Astrocyte of the cerebellum (primary cell): ENCODE results near the gene SUSD6.
"Not testable (repeated sequence)": the region's sequence is repeated elsewhere in the genome, so short reads cannot be mapped to it uniquely, and the experiment has no call there.

Experiments used
- DNase-seq: peaks from one replicate; pipeline ENCODE4 v3.0.0-alpha.2; 2011; ENCODE audit warnings: low read depth
- H3K4me3 ChIP-seq: 2 replicates; pipeline ENCODE4 v1.5.1; 2011; ENCODE audit warnings: mild to moderate bottlenecking, low read depth, low read length, moderate library complexity
- CTCF ChIP-seq: IDR thresholded peaks from 2 replicates; pipeline ENCODE4 v1.5.1; 2012; ENCODE audit warnings: low read length, low read depth, moderate library complexity, mild to moderate bottlenecking; ENCODE audit errors: missing control alignments
- in situ Hi-C: cut with HindIII; loops from 2 replicates; pipeline ENCODE4 v1.10.0; 2017; ENCODE audit warnings: low sequenced_read_pairs

Gene SUSD6

GRCh38 chr14:69698572-69698971 is 87.2 kb downstream of the SUSD6 start:
- DNase-seq, result no peak
- in situ Hi-C loops, result no loop called here
- no peak overlapping the region for H3K4me3 ChIP-seq
- TF ChIP-seq CTCF, result no peak

- DNase-seq, in situ Hi-C loops, H3K4me3 ChIP-seq: not testable (repeated sequence)
Observed at GRCh38 chr14:69699243-69699642, 87.8 kb downstream of the SUSD6 start.

GRCh38 chr14:69699748-69700303 is 88.4 kb downstream of the SUSD6 start:
- no peak for TF ChIP-seq CTCF
- DNase-seq, result no peak
- H3K4me3 ChIP-seq, result no peak overlapping the region
- in situ Hi-C loops, result loop anchor here (5.0 kb wide), 1 partner anchor 68 kb away; no protein-coding TSS in a partner anchor

DNA sequence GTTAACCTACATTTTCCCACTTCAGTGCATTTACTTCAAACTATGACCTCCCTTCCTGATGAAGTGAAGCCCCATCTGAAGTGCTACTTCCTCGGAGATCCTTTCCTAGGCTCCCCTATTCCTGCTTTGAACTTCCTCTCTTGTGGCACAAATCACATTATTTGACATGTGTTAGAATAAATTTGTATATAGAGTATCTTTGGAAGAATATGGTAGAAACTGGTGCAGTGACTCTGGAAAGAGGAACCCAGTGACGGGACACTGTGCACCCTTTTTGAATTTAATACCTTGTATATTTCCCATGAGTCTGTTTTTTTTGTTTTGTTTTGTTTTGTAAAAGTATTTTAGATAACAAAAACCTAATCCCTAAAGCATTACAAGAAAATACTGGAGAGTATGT is 89.2 kb downstream of the SUSD6 start:
- H3K4me3 ChIP-seq, result no peak overlapping the region
- in situ Hi-C loops, result loop anchor here (5.0 kb wide), 1 partner anchor 68 kb away; no protein-coding TSS in a partner anchor
- no peak for TF ChIP-seq CTCF
- DNase-seq, result no peak

DNA sequence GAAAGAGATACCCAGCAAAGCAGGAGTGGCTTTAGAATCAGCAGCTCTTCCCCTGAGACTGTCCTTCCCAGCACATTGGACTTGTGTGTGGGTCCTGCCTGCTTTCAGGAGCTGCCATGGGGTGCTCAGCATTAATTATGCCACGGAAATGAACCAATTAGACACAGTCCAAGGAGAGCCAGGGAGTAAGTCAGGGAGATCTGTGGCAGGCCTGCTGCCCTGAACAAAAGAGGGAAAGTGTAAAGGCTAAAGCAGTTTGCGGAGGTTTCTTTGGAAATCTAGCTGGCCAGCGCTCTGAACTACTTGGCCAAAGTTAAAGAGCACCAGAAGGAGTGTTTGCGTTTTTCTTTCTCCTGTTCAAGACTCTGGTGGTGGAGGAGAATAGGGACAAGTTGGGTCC is 89.9 kb downstream of the SUSD6 start:
- no peak for TF ChIP-seq CTCF
- in situ Hi-C loops, result loop anchor here (5.0 kb wide), 1 partner anchor 69 kb away; no protein-coding TSS in a partner anchor
- no peak for DNase-seq
- no peak overlapping the region for H3K4me3 ChIP-seq

- in situ Hi-C loops, result loop anchor here (5.0 kb wide), 1 partner anchor 70 kb away; no protein-coding TSS in a partner anchor
- no peak for DNase-seq
- H3K4me3 ChIP-seq, result no peak overlapping the region
- TF ChIP-seq CTCF, result no peak
Observed at GRCh38 chr14:69701857-69702256, 90.5 kb downstream of the SUSD6 start.
